Right lobe of liver (tissue), 4 donors: ENCODE data around the gene NDUFA3.

Source experiments
- POLR2A ChIP-seq: fragments of 450-650 bp; IDR thresholded peaks from one replicate; pipeline ENCODE4 v1.6.1; 2017; ENCODE audit warnings: antibody characterized with exemption, mild to moderate bottlenecking
- TF ChIP-seq, protein P1 (sequence below), 4 donors: fragments of 200-600 bp in 3 of 4; fragments of 450-650 bp in 1 of 4; IDR thresholded peaks; one replicate each; pipeline versions ENCODE4 v1.5.1 to v1.8.0; 2016 to 2022; ENCODE audit warnings: antibody characterized with exemption in 4 of 4, mild to moderate bottlenecking in 2 of 4
- donor health status: DM: no; HTN: no; CAD: no.
- donor health status: DM: no; HTN: no; CAD: no.
- donor health status: DM: no; HTN: yes; CAD: no.

DNA sequence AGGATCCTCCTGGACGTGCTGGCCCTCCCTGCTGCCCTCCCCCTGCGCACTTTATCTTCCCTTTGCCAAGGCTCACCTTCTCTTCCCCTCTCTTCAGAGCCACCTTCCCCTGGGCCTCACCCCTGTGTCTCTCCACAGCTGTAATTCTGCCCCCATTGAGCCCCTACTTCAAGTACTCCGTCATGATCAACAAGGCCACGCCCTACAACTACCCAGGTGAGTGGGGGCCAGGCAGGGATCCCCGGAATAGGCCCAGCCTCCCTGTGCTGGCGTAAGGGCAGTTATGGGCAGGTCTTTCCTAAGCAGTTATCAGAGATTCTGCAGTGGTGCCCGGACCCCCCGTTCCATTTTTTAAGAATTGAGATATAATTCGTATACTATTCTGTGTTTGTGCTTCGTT is 3.1 kb downstream of the NDUFA3 start:
- TF ChIP-seq, protein P1, sequence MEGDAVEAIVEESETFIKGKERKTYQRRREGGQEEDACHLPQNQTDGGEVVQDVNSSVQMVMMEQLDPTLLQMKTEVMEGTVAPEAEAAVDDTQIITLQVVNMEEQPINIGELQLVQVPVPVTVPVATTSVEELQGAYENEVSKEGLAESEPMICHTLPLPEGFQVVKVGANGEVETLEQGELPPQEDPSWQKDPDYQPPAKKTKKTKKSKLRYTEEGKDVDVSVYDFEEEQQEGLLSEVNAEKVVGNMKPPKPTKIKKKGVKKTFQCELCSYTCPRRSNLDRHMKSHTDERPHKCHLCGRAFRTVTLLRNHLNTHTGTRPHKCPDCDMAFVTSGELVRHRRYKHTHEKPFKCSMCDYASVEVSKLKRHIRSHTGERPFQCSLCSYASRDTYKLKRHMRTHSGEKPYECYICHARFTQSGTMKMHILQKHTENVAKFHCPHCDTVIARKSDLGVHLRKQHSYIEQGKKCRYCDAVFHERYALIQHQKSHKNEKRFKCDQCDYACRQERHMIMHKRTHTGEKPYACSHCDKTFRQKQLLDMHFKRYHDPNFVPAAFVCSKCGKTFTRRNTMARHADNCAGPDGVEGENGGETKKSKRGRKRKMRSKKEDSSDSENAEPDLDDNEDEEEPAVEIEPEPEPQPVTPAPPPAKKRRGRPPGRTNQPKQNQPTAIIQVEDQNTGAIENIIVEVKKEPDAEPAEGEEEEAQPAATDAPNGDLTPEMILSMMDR (IDR thresholded peaks at IDR 0.05): no peak
- no peak for TF ChIP-seq POLR2A
